K562 (cell line): ENCODE measurements around the gene ZNF775. TPM values are rescaled to one million over a fixed set of nuclear protein-coding genes. Genes with fewer than 3 reads are reported as not detected.

Experiments
- ATAC-seq: fragments of 200-7000 bp; cut with Tn5 transposase; 3 replicates; pipeline ENCODE4 v1.9.1; 2020; ENCODE audit warnings: moderate library complexity
- BruUV-seq: library from RNA; stranded (reverse); fragments of 400-500 nt; replicated peaks from 2 replicates; lab custom pipeline; 2021; lab: Mats Ljungman, UMichigan
- CTCF ChIA-PET: fragments of 300-600 bp; formaldehyde crosslinking; extraction: SDS; loops from one replicate; lab custom pipeline; 2021; ENCODE audit warnings: low intra/inter-chr PET ratio; lab: Yijun Ruan, JAX
- POLR2A ChIA-PET: fragments of 300-600, 350-650 bp; sonication (Branson Sonifier 250); formaldehyde crosslinking; extraction: SDS; loops from one replicate; lab custom pipeline; 2021; ENCODE audit warnings: antibody characterized with exemption, inconsistent platforms; lab: Yijun Ruan, JAX
- DNase-seq, 4 experiments: peaks; one replicate each; pipeline versions ENCODE4 v3.0.0 to v3.0.0-alpha.2; 2011 to 2018; ENCODE audit warnings: low spot score in 3 of 4, mixed read lengths in 3 of 4; ENCODE audit errors: extremely low read depth in 1 of 4
- FAIRE-seq: peaks from 2 replicates; lab custom pipeline; 2011; peaks lifted over from hg19 to GRCh38; lab: Jason Lieb, UNC
- H2AFZ ChIP-seq: 2 replicates; pipeline ENCODE4 v1.6.0; 2011; ENCODE audit warnings: low read depth, low read length, control low read depth, inconsistent platforms
- H3K27ac ChIP-seq: fragments of 200-600 bp; 3 replicates; pipeline ENCODE4 v1.8.0; 2011; ENCODE audit warnings: low read depth, mild to moderate bottlenecking, control low read depth, inconsistent platforms, low read length, moderate library complexity, mixed read lengths; ENCODE audit errors: extremely low read depth
- H3K27me3 ChIP-seq, 2 experiments: fragments of 300-600 bp in 1 of 2; 2 replicates in 1 of 2; 3 replicates in 1 of 2; pipeline versions ENCODE4 v1.6.0 to v1.8.0; 2011; ENCODE audit warnings: inconsistent platforms in 2 of 2, low read length in 2 of 2, mild to moderate bottlenecking in 1 of 2, mixed read lengths in 1 of 2, moderate library complexity in 1 of 2; ENCODE audit not compliant: control insufficient read depth in 2 of 2, insufficient read depth in 2 of 2
- H3K36me3 ChIP-seq: fragments of 300-600 bp; 3 replicates; pipeline ENCODE4 v1.8.0; 2011; ENCODE audit warnings: mild to moderate bottlenecking, low read length, inconsistent platforms; ENCODE audit not compliant: control insufficient read depth, insufficient read depth
- H3K4me1 ChIP-seq, 2 experiments: fragments of 200-600 bp in 1 of 2; replicated peaks in 1 of 2; 2 replicates in 1 of 2; 3 replicates in 1 of 2; pipeline versions ENCODE4 v1.5.1 to v1.8.0; 2011; ENCODE audit warnings: inconsistent platforms in 2 of 2, low read length in 2 of 2, mild to moderate bottlenecking in 1 of 2, mixed read lengths in 1 of 2, moderate library complexity in 1 of 2; ENCODE audit not compliant: control insufficient read depth in 2 of 2, insufficient read depth in 2 of 2
- H3K4me2 ChIP-seq: 2 replicates; pipeline ENCODE4 v1.6.1; 2011; ENCODE audit warnings: low read length, control low read depth, inconsistent platforms, mixed read lengths; ENCODE audit not compliant: insufficient read depth
- H3K4me3 ChIP-seq: fragments of 200-600 bp; sonication (generic), shearing (Covaris generic); 2 replicates; pipeline ENCODE4 v1.5.1; 2016; ENCODE audit warnings: control low read depth, inconsistent platforms
- H3K79me2 ChIP-seq: fragments of 200-600 bp; 3 replicates; pipeline ENCODE4 v1.8.0; 2011; ENCODE audit warnings: low read length, inconsistent platforms; ENCODE audit not compliant: control insufficient read depth, insufficient read depth
- H3K9ac ChIP-seq, 2 experiments: 2 replicates each; pipeline versions ENCODE4 v1.6.0 to v1.6.1; 2011; ENCODE audit warnings: low read depth in 2 of 2, low read length in 2 of 2, control low read depth in 1 of 2, inconsistent platforms in 1 of 2, mild to moderate bottlenecking in 1 of 2, mixed read lengths in 1 of 2; ENCODE audit not compliant: insufficient read depth in 1 of 2
- H3K9me1 ChIP-seq: one replicate; pipeline ENCODE4 v1.6.0; 2011; ENCODE audit warnings: inconsistent platforms, mild to moderate bottlenecking, low read length, moderate library complexity; ENCODE audit not compliant: control insufficient read depth, insufficient read depth
- H3K9me3 ChIP-seq: replicated peaks from 2 replicates; pipeline ENCODE4 v1.5.1; 2011; ENCODE audit warnings: low read depth, low read length, inconsistent platforms; ENCODE audit not compliant: control insufficient read depth, insufficient read depth
- H4K20me1 ChIP-seq: replicated peaks from 2 replicates; pipeline ENCODE4 v1.6.1; 2011; ENCODE audit warnings: low read length, inconsistent platforms, mixed read lengths; ENCODE audit not compliant: control insufficient read depth, insufficient read depth
- CCNT2 ChIP-seq: IDR thresholded peaks from 2 replicates; pipeline ENCODE4 v1.6.1; 2011; ENCODE audit warnings: borderline replicate concordance, low read depth, mild to moderate bottlenecking, moderate library complexity, mixed read lengths, low read length; ENCODE audit not compliant: insufficient read length; ENCODE audit errors: extremely low read depth
- GABPB1 ChIP-seq: sonication (generic); formaldehyde crosslinking; IDR thresholded peaks from 2 replicates; pipeline ENCODE4 v1.8.0; 2022; ENCODE audit warnings: mild to moderate bottlenecking, missing genetic modification reagents
- NR2C1 ChIP-seq, 2 experiments: fragments of 450-650 bp; IDR thresholded peaks; 2 replicates each; pipeline ENCODE4 v1.6.1; 2017; ENCODE audit warnings: mild to moderate bottlenecking in 2 of 2, antibody characterized with exemption in 1 of 2, inconsistent platforms in 1 of 2, missing compliant biosample characterization in 1 of 2, missing genetic modification characterization in 1 of 2
- RFX1 ChIP-seq: fragments of 450-650 bp; IDR thresholded peaks from 2 replicates; pipeline ENCODE4 v1.6.1; 2016; ENCODE audit warnings: mild to moderate bottlenecking, moderate library complexity
- SPI1 ChIP-seq: IDR thresholded peaks from 2 replicates; pipeline ENCODE4 v1.6.1; 2011; ENCODE audit warnings: low read depth, low read length, control low read depth, borderline replicate concordance
- TCF7 ChIP-seq: sonication (generic); IDR thresholded peaks from 2 replicates; pipeline ENCODE4 v1.6.1; 2016; ENCODE audit warnings: antibody characterized with exemption, borderline replicate concordance
- ZNF318 ChIP-seq, 2 experiments: fragments of 450-650 bp; IDR thresholded peaks; 2 replicates each; pipeline ENCODE4 v1.6.1; 2016; ENCODE audit warnings: mild to moderate bottlenecking in 2 of 2, borderline replicate concordance in 1 of 2, low read depth in 1 of 2, moderate library complexity in 1 of 2
- ZNF717 ChIP-seq: fragments of 250-450 bp; sonication (Bioruptor Pico); IDR thresholded peaks from 2 replicates; pipeline ENCODE4 v1.5.0; 2021
- WGBS: fragments of 100-300 bp; shearing (Covaris generic); methylation state at CpG from one replicate; pipeline ENCODE4 v1.1.6; 2016; ENCODE audit warnings: low coverage, mixed read lengths; ENCODE audit not compliant: insufficient coverage; ENCODE audit errors: missing lambda C conversion rate; 5-methylcytosine and 5-hydroxymethylcytosine counted together
- in situ Hi-C: fragments of 300-500 bp; cut with MboI; formaldehyde crosslinking; loops from 4 replicates; pipeline ENCODE4 v1.15.0; 2018; ENCODE audit warnings: inconsistent platforms, mixed read lengths
- intact Hi-C: fragments of 100-400 bp; cut with micrococcal nuclease; formaldehyde crosslinking; loops from 2 replicates; pipeline ENCODE4 v1.14.2; 2022
- polyA plus RNA-seq, 8 experiments: library from polyadenylated mRNA; depleted of rRNA in 4 of 8; stranded (reverse) in 5 of 8; unstranded in 3 of 8; fragments of >200 nt; fragmentation: Nextera tagmentation in 2 of 8; fragmentation: Illumina TruSeq in 1 of 8; extraction: Ambion mirVana in 2 of 8; extraction: Trizol in 1 of 8; gene quantifications; 2 replicates each; pipeline versions ENCODE4 v1.2.1 to v1.2.3, GENCODE V29; 2011 to 2014; ENCODE audit warnings: inconsistent platforms in 1 of 8, missing spikeins in 1 of 8
- total RNA-seq, 7 experiments: library from RNA; depleted of rRNA in 6 of 7; stranded (reverse); fragments of >200 nt in 6 of 7; fragmentation: Illumina TruSeq in 2 of 7; extraction: Trizol in 2 of 7; gene quantifications; 2 replicates each; pipeline versions ENCODE4 v1.2.1 to v1.2.3, GENCODE V29; 2011 to 2021; ENCODE audit warnings: low replicate concordance in 1 of 7

Gene ZNF775
- total and polyA plus RNA-seq, 9 of the 15 experiments (the other 6 are each of a cell fraction or from before 2014, with no cell fraction given): 0.04 to 18.7 (median 4.9) TPM

GRCh38 chr7:150446288-150446938 lies 67.3 kb downstream of the ZNF775 start:
- 0% methylated on average over 2 of the region's 2 CpGs for WGBS
- Histone ChIP-seq H3K27ac (no peak overlapping the region), H3K9me1 (no peaks in the 10 kb centered on the region), H3K36me3 (no peaks in the 10 kb centered on the region), H4K20me1 (no peaks in the 10 kb centered on the region), H3K4me3 (no peak overlapping the region), H3K9ac (no peak overlapping the region), H3K4me1 (peaks cover 0 to 9% of the 10 kb centered on the region in 2 experiments; a peak in 3 of 5 replicates), H3K79me2 (no peaks in the 10 kb centered on the region), H3K27me3 (peaks cover 61 to 85% of the 10 kb centered on the region in 2 experiments; a peak in 4 of 5 replicates), H2AFZ (no peak overlapping the region), H3K9me3 (peaks cover 8% of the 10 kb centered on the region), H3K4me2 (no peak overlapping the region)
- intact Hi-C loops (loop anchor here (5.0 kb wide), 2 partner anchors 36 to 121 kb away; partner anchors contain the start of gene GIMAP4), in situ Hi-C loops (no loop called here)
- no TSS peak for BruUV-seq
- no peak for DNase-seq
- FAIRE-seq: no peak
- POLR2A ChIA-PET: interaction anchor here (1.7 to 5.5 kb wide), 2 partner anchors 14 to 19 kb away, joined by 5 to 29 read pairs; no protein-coding TSS in a partner anchor
- no peak for ATAC-seq
- CTCF ChIA-PET: interaction anchor here (0.6 kb wide), 1 partner anchor 26 kb away, joined by 4 read pairs; no protein-coding TSS in a partner anchor
- TF ChIP-seq ZNF717 (CRISPR knock-in tag): no peak
- TF ChIP-seq RFX1: no peak
- no peak for TF ChIP-seq NR2C1 (IDR thresholded peaks at IDR 0.05)
- TF ChIP-seq NR2C1 (tag; IDR thresholded peaks at IDR 0.05): no peak
- no peak for TF ChIP-seq CCNT2
- TF ChIP-seq TCF7: no peak
- no peak for TF ChIP-seq SPI1
- TF ChIP-seq ZNF318 (IDR thresholded peaks at IDR 0.05; ENCODE audit: borderline replicate concordance in 1 of 2, low read depth in 1 of 2): no peak
- no peak for TF ChIP-seq GABPB1 (CRISPR knock-in tag)
